Upper lobe of right lung (tissue), 1 donor: ENCODE data around the gene SWSAP1. TPM values are rescaled to one million over a fixed set of nuclear protein-coding genes. Genes with fewer than 3 reads are reported as not detected.
A peak's percentile ranks its signal among the peaks of the same experiment; 100 is the strongest.

Source experiments
- ATAC-seq: fragments of 200-7000 bp; cut with Tn5 transposase; one replicate; pipeline ENCODE4 v1.9.1; 2020; ENCODE audit warnings: mild to moderate bottlenecking, moderate library complexity
- DNase-seq: peaks from one replicate; pipeline ENCODE4 v3.0.0-alpha.2; 2020
- H3K27ac ChIP-seq: fragments of 200-600 bp; one replicate; pipeline ENCODE4 v1.8.0; 2022
- H3K27me3 ChIP-seq: fragments of 200-600 bp; one replicate; pipeline ENCODE4 v1.8.0; 2022; ENCODE audit warnings: mild to moderate bottlenecking
- H3K36me3 ChIP-seq: fragments of 200-600 bp; one replicate; pipeline ENCODE4 v1.8.0; 2022
- H3K4me1 ChIP-seq: fragments of 200-600 bp; one replicate; pipeline ENCODE4 v1.8.0; 2022
- H3K4me3 ChIP-seq: fragments of 200-600 bp; one replicate; pipeline ENCODE4 v1.8.0; 2022; ENCODE audit warnings: mild to moderate bottlenecking
- H3K9me3 ChIP-seq: fragments of 200-600 bp; one replicate; pipeline ENCODE4 v1.8.0; 2022
- intact Hi-C: fragments of 100-400 bp; cut with DNase I; formaldehyde crosslinking; loops from one replicate; pipeline ENCODE4 v1.11.0; 2022
- total RNA-seq: library from RNA; stranded (reverse); fragmentation: NEBNext Ultra II Directional; extraction: Animal tissue kit (Norgen Biotek cat#: 25700); gene quantifications from one replicate; pipeline ENCODE4 v1.2.1, GENCODE V29; 2021
- TF ChIP-seq, protein P1 (sequence below): fragments of 200-600 bp; IDR thresholded peaks from one replicate; pipeline ENCODE4 v1.8.0; 2022; ENCODE audit warnings: antibody characterized with exemption
- donor health status: DM: no; HTN: yes; CAD: no; lungs with severe emphysema.

SWSAP1 gene
- total RNA-seq, 1 donor from 2014 or later, result 3.2 TPM

DNA sequence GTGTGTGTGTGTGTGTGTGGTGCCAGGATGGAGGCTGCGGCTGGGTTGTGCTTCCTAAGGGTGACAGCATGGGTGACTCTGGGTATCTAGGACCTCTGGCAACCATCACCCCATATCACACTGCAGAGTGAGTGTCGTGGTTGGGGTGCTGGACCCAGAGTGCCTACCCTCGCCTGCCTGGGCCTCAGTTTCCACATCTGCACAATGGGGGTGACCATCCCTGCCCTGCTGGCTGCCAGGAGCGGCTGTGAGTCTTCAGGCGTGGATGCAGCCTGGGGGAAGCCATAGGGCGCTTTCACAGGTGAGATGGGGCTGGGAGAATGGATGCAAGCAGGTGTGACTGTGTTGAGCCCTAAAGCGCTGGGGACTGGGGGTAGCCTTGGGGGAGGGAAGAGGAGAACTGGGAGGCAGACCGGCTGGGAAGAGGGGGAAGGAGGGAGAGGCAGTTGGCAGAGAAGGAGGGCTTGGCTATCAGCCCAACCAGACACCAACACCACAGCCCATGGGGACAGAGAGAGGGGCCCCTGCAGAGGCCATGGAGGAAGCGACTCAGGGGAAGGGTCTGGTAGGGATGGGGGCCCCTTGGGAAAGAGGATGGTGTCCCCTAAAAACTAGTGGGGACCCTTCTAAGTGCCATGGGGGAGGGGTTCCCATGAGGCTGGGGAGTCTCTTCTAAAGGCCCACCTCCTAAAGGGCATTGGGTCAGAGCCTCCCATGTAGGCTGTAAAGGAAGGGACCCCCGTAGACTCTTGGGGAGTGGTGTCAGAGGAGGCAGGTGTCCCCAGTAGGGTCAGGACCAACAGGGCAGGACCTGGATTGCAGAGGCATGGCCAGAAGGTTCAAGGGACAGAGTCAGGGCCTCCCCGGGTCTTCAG, 17.6 kb upstream of the SWSAP1 start:
- Histone ChIP-seq H3K4me3 (no peak overlapping the region), H3K36me3 (no peaks in the 10 kb centered on the region), H3K27me3 (no peaks in the 10 kb centered on the region), H3K4me1 (no peaks in the 10 kb centered on the region), H3K27ac (no peak overlapping the region), H3K9me3 (no peaks in the 10 kb centered on the region)
- ATAC-seq, result no peak
- TF ChIP-seq, protein P1, sequence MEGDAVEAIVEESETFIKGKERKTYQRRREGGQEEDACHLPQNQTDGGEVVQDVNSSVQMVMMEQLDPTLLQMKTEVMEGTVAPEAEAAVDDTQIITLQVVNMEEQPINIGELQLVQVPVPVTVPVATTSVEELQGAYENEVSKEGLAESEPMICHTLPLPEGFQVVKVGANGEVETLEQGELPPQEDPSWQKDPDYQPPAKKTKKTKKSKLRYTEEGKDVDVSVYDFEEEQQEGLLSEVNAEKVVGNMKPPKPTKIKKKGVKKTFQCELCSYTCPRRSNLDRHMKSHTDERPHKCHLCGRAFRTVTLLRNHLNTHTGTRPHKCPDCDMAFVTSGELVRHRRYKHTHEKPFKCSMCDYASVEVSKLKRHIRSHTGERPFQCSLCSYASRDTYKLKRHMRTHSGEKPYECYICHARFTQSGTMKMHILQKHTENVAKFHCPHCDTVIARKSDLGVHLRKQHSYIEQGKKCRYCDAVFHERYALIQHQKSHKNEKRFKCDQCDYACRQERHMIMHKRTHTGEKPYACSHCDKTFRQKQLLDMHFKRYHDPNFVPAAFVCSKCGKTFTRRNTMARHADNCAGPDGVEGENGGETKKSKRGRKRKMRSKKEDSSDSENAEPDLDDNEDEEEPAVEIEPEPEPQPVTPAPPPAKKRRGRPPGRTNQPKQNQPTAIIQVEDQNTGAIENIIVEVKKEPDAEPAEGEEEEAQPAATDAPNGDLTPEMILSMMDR, result no peak
- no peak for DNase-seq
- intact Hi-C loops, result no loop called here

DNA sequence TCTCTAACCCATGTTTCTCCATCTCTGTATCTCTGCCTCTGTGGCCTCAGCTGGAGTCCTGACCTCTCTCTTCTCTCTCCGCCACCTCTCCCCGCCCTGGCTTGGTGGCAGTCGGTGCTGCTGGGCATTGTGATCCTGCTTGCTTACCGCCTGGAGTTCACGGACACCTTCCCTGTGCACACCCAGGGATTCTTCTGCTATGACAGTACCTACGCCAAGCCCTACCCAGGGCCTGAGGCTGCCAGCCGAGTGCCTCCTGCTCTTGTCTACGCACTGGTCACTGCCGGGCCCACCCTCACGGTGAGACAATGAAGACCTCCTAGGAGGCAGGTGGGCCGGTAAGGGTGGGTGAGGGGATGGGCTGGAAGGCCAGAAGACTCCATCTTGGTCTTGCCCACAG, 15.0 kb upstream of the SWSAP1 start:
- intact Hi-C loops, result no loop called here
- ATAC-seq (no peak), DNase-seq (no peak)

DNA sequence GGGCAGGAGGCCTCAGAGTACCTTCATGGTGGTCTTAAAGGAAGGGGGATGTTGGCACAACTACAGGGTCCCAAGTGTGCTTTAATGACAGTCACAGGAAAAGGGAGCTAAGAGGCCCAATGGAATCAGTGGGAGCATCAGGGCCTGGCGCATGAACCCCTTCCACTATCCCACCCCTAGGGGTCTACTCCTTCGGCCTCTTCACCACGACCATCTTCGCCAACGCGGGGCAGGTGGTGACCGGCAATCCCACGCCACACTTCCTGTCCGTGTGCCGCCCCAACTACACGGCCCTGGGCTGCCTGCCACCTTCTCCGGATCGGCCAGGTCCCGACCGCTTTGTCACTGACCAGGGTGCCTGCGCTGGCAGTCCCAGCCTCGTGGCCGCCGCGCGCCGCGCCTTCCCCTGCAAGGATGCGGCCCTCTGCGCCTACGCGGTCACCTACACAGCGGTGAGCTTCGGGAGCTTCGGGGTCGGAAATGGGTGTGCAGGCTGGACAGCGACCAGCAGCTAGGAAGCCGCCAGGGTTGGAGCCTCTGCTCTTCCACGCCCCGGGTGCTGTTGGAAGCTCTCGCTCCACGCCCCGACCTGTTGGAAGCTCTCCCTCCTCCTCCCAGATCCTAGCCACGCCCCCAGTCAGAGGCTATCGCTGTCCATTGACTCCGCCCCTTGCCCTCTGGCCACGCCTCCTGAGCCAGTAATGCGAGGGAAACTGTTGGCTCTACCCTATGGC, 13.3 kb upstream of the SWSAP1 start:
- H3K4me3 ChIP-seq, result no peak overlapping the region
- peak; percentile 81 for ATAC-seq
- peaks cover 16% of the 10 kb centered on the region for H3K36me3 ChIP-seq

More for the DNA sequence above, 15.0 kb upstream of the SWSAP1 start:
- Histone ChIP-seq H3K9me3 (no peaks in the 10 kb centered on the region), H3K4me1 (no peaks in the 10 kb centered on the region), H3K36me3 (peaks cover 3% of the 10 kb centered on the region), H3K4me3 (no peak overlapping the region), H3K27me3 (no peaks in the 10 kb centered on the region), H3K27ac (no peak overlapping the region)
- TF ChIP-seq, protein P1, result no peak

DNA sequence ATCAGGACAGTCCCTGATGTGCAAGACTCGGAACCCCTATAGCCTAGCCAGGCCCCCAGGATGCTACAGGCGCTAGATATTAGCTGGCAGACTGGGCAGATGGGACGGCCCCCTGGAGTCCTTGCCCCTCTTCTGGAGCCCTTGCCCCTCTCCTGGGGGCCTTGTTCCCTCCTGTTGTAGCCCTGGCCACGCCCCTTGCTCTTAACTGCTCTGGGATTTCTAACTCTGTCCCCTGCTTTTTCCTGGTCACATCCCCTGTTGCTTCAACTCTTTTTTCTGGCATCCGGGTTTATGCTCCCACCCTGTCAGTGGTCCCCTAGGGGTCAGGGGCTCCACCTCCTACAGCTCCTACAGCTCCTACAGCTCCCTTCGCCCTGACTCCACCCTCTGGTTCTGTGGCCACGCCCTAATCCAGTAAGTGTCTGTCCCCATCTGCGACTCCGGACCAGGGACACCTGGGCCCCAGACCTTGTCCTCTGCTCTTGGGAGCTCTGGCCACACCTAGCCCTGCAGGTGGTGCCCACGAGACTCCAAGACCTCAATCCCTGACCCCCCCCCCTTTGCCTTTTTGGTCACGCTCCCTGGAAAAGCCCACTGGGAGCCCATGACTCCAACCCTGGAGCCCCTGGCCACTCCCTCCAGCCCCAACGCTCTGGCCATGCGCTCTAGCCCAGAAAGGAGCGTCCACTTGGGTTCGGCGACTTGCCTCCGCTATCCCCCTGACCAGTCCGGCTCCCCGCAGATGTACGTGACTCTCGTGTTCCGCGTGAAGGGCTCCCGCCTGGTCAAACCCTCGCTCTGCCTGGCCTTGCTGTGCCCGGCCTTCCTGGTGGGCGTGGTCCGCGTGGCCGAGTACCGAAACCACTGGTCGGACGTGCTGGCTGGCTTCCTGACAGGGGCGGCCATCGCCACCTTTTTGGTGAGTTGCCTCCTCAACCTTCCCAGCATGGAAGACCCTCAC, 12.4 kb upstream of the SWSAP1 start:
- no peaks in the 10 kb centered on the region for H3K4me1 ChIP-seq
- TF ChIP-seq, protein P1, result no peak
- no peak overlapping the region for H3K4me3 ChIP-seq
- H3K9me3 ChIP-seq, result no peaks in the 10 kb centered on the region
- H3K36me3 ChIP-seq, result peaks cover 16% of the 10 kb centered on the region
- no peak for ATAC-seq
- no peaks in the 10 kb centered on the region for H3K27me3 ChIP-seq
- no peak overlapping the region for H3K27ac ChIP-seq
- intact Hi-C loops, result no loop called here
- no peak for DNase-seq

More for the DNA sequence above, 13.3 kb upstream of the SWSAP1 start:
- no peak overlapping the region for H3K27ac ChIP-seq
- DNase-seq, result peak; percentile 88
- H3K27me3 ChIP-seq, result no peaks in the 10 kb centered on the region
- TF ChIP-seq, protein P1, result no peak
- H3K9me3 ChIP-seq, result no peaks in the 10 kb centered on the region
- H3K4me1 ChIP-seq, result no peaks in the 10 kb centered on the region
- intact Hi-C loops, result no loop called here

DNA sequence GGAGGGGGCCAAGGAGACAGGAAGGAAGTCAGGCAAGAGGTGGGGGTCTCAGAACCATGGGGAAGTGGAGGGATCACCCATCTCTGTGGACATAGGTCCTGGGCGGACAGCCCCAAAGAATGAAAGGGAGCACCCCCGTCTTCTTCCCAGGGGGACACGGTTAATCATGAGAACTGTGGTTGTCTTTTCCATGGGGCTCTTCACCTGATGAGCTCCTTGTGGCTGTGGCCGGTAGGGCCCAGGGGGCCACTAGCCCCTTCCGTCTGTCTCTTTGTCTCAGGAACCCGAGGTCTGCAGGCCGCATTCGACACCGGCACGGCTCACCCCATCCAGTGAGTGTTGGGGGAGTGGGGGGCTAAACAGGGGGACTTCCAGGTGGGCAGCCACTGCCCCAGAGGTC, 10.6 kb upstream of the SWSAP1 start:
- DNase-seq (no peak), ATAC-seq (no peak)
- H3K36me3 ChIP-seq, result peaks cover 20% of the 10 kb centered on the region
- H3K27ac ChIP-seq, result no peak overlapping the region
- H3K4me3 ChIP-seq, result no peak overlapping the region
- TF ChIP-seq, protein P1, result no peak
- no peaks in the 10 kb centered on the region for H3K9me3 ChIP-seq
- H3K4me1 ChIP-seq, result no peaks in the 10 kb centered on the region
- intact Hi-C loops, result no loop called here
- no peaks in the 10 kb centered on the region for H3K27me3 ChIP-seq
